Hepatocyte (in vitro differentiated cells): Measurements from ENCODE around the gene MAPK4. TPM values are rescaled to one million over a fixed set of nuclear protein-coding genes. Genes with fewer than 3 reads are reported as not detected.

Source experiments
- DNase-seq: peaks from one replicate; pipeline ENCODE4 v3.0.0-alpha.2; 2016; ENCODE audit warnings: low spot score
- H2AFZ ChIP-seq: fragments of 200-600 bp; sonication (generic); 2 replicates; pipeline ENCODE4 v1.6.0; 2016; ENCODE audit warnings: antibody characterized with exemption, mild to moderate bottlenecking
- H3K27ac ChIP-seq: fragments of 200-600 bp; sonication (generic); 2 replicates; pipeline ENCODE4 v1.5.1; 2016; ENCODE audit warnings: mild to moderate bottlenecking
- H3K27me3 ChIP-seq: fragments of 200-600 bp; sonication (generic); 2 replicates; pipeline ENCODE4 v1.6.1; 2016
- H3K36me3 ChIP-seq: fragments of 200-600 bp; sonication (generic); replicated peaks from 2 replicates; pipeline ENCODE4 v1.5.1; 2016; ENCODE audit warnings: low read depth; ENCODE audit not compliant: insufficient read depth
- H3K4me1 ChIP-seq: fragments of 200-600 bp; sonication (generic); 2 replicates; pipeline ENCODE4 v1.5.1; 2016; ENCODE audit warnings: mild to moderate bottlenecking, moderate library complexity; ENCODE audit not compliant: insufficient read depth
- H3K4me2 ChIP-seq: fragments of 200-600 bp; sonication (generic); 2 replicates; pipeline ENCODE4 v1.6.0; 2016
- H3K4me3 ChIP-seq: fragments of 200-600 bp; sonication (generic); 2 replicates; pipeline ENCODE4 v1.5.1; 2016; ENCODE audit warnings: mild to moderate bottlenecking
- H3K79me2 ChIP-seq: fragments of 200-600 bp; sonication (generic); 2 replicates; pipeline ENCODE4 v1.6.0; 2017; ENCODE audit warnings: mild to moderate bottlenecking
- H3K9me2 ChIP-seq: fragments of 200-600 bp; sonication (generic); replicated peaks from 2 replicates; pipeline ENCODE4 v1.6.0; 2017; ENCODE audit warnings: mild to moderate bottlenecking; ENCODE audit not compliant: insufficient read depth
- H3K9me3 ChIP-seq: fragments of 200-600 bp; sonication (generic); 2 replicates; pipeline ENCODE4 v1.5.1; 2016; ENCODE audit warnings: low read depth, mild to moderate bottlenecking
- H4K20me1 ChIP-seq: fragments of 200-600 bp; sonication (generic); 2 replicates; pipeline ENCODE4 v1.6.0; 2016; ENCODE audit warnings: mild to moderate bottlenecking; ENCODE audit not compliant: insufficient read depth, poor library complexity, severe bottlenecking
- CTCF ChIP-seq: fragments of 200-600 bp; sonication (generic); IDR thresholded peaks from 2 replicates; pipeline ENCODE4 v1.5.1; 2016; ENCODE audit warnings: antibody characterized with exemption, mild to moderate bottlenecking; ENCODE audit not compliant: poor library complexity
- EZH2 ChIP-seq: fragments of 200-600 bp; sonication (generic); IDR thresholded peaks from 2 replicates; pipeline ENCODE4 v1.6.1; 2016; ENCODE audit warnings: antibody characterized with exemption, mild to moderate bottlenecking, borderline replicate concordance
- EZH2phosphoT487 ChIP-seq: fragments of 200-600 bp; sonication (generic); IDR thresholded peaks from one replicate; pipeline ENCODE4 v1.6.1; 2018; ENCODE audit warnings: antibody characterized with exemption, mild to moderate bottlenecking, low read depth, moderate library complexity; ENCODE audit not compliant: unreplicated experiment, severe bottlenecking
- WGBS: methylation state at CpG from one replicate; pipeline ENCODE4 v1.1.6; 2016; ENCODE audit warnings: low lambda C conversion rate; ENCODE audit errors: missing lambda C conversion rate; 5-methylcytosine and 5-hydroxymethylcytosine counted together
- polyA plus RNA-seq: library from polyadenylated mRNA; unstranded; fragments of >200 nt; fragmentation: Nextera tagmentation; extraction: Ambion mirVana; gene quantifications from 2 replicates; pipeline ENCODE4 v1.2.1, GENCODE V29; 2016
- total RNA-seq: library from RNA; depleted of rRNA; stranded (reverse); fragments of >200 nt; gene quantifications from 2 replicates; pipeline ENCODE4 v1.2.3, GENCODE V29; 2014

The MAPK4 gene
- total and polyA plus RNA-seq, 2 experiments from 2014 or later, result 2.0 to 2.4 TPM

- Histone ChIP-seq H3K27me3 (no peaks in the 10 kb centered on the region), H3K36me3 (no peaks in the 10 kb centered on the region), H3K4me2 (no peak overlapping the region), H3K4me3 (no peak overlapping the region), H2AFZ (no peak overlapping the region), H3K9me3 (no peaks in the 10 kb centered on the region), H3K9me2 (no peaks in the 10 kb centered on the region), H3K79me2 (no peaks in the 10 kb centered on the region), H3K4me1 (no peaks in the 10 kb centered on the region), H3K27ac (no peak overlapping the region), H4K20me1 (no peaks in the 10 kb centered on the region)
- 75% methylated on average over 3 of the region's 3 CpGs for WGBS
- no peak for TF ChIP-seq EZH2
- no peak for TF ChIP-seq EZH2phosphoT487
- TF ChIP-seq CTCF, result no peak
- DNase-seq, result no peak
Observed at GRCh38 chr18:50579061-50579774, 19.3 kb downstream of the MAPK4 start.

GRCh38 chr18:50581517-50581916 lies 21.6 kb downstream of the MAPK4 start:
- Histone ChIP-seq H3K27ac (no peak overlapping the region), H3K4me3 (no peak overlapping the region), H4K20me1 (no peaks in the 10 kb centered on the region), H3K79me2 (no peaks in the 10 kb centered on the region), H3K27me3 (no peaks in the 10 kb centered on the region), H3K36me3 (no peaks in the 10 kb centered on the region), H3K4me2 (no peak overlapping the region), H3K9me2 (no peaks in the 10 kb centered on the region), H3K9me3 (no peaks in the 10 kb centered on the region), H3K4me1 (no peaks in the 10 kb centered on the region), H2AFZ (no peak overlapping the region)
- DNase-seq, result no peak
- 100% methylated on average over 1 of the region's 1 CpG for WGBS
- TF ChIP-seq CTCF, result no peak
- no peak for TF ChIP-seq EZH2phosphoT487
- TF ChIP-seq EZH2, result no peak

- TF ChIP-seq CTCF (no peak), EZH2 (no peak)
Observed at GRCh38 chr18:50582500-50582899, 22.6 kb downstream of the MAPK4 start.

More at GRCh38 chr18:50582500-50582899, 22.6 kb downstream of the MAPK4 start:
- DNase-seq, result no peak
- Histone ChIP-seq H3K27ac (no peak overlapping the region), H3K4me2 (no peak overlapping the region), H3K9me2 (no peaks in the 10 kb centered on the region), H4K20me1 (no peaks in the 10 kb centered on the region), H3K79me2 (no peaks in the 10 kb centered on the region), H3K4me1 (no peaks in the 10 kb centered on the region), H2AFZ (no peak overlapping the region), H3K4me3 (no peak overlapping the region), H3K9me3 (no peaks in the 10 kb centered on the region), H3K27me3 (no peaks in the 10 kb centered on the region), H3K36me3 (no peaks in the 10 kb centered on the region)
- WGBS, result 99% methylated on average over 4 of the region's 4 CpGs
